ENCODE results near the gene ADAMTS17.

DNA sequence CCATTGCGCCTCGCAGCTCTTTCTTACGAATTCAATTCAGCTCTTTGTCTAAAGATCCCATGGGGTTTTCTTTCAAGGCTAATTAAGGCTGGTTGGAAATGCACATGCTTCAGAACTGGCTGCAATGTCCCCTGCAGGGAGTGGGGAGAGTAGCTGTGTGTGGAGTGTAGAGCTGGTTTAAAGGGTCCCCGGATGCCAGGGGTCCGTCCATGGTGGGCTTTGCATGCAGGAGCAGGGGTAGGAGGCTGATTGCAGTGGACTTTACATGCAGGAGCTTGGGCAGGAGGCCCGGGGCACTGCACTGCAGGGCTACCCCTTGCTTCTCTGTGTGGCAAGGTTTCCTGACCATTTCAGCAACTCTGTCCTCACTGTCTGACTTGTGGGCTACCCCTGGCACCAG lies 346.9 kb downstream of the ADAMTS17 start:
- TF ChIP-seq, protein P1, sequence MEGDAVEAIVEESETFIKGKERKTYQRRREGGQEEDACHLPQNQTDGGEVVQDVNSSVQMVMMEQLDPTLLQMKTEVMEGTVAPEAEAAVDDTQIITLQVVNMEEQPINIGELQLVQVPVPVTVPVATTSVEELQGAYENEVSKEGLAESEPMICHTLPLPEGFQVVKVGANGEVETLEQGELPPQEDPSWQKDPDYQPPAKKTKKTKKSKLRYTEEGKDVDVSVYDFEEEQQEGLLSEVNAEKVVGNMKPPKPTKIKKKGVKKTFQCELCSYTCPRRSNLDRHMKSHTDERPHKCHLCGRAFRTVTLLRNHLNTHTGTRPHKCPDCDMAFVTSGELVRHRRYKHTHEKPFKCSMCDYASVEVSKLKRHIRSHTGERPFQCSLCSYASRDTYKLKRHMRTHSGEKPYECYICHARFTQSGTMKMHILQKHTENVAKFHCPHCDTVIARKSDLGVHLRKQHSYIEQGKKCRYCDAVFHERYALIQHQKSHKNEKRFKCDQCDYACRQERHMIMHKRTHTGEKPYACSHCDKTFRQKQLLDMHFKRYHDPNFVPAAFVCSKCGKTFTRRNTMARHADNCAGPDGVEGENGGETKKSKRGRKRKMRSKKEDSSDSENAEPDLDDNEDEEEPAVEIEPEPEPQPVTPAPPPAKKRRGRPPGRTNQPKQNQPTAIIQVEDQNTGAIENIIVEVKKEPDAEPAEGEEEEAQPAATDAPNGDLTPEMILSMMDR (IDR thresholded peaks at IDR 0.05), result no peak
- TF ChIP-seq POLR2A (IDR thresholded peaks at IDR 0.05), result no peak

All from right lobe of liver (tissue), 4 donors.